ENCODE data around the gene UBE4B.
A peak's percentile ranks its signal among the peaks of the same experiment; 100 is the strongest.
"Not testable (repeated sequence)": the region's sequence is repeated elsewhere in the genome, so short reads cannot be mapped to it uniquely, and the experiment has no call there.

UBE4B gene

DNA sequence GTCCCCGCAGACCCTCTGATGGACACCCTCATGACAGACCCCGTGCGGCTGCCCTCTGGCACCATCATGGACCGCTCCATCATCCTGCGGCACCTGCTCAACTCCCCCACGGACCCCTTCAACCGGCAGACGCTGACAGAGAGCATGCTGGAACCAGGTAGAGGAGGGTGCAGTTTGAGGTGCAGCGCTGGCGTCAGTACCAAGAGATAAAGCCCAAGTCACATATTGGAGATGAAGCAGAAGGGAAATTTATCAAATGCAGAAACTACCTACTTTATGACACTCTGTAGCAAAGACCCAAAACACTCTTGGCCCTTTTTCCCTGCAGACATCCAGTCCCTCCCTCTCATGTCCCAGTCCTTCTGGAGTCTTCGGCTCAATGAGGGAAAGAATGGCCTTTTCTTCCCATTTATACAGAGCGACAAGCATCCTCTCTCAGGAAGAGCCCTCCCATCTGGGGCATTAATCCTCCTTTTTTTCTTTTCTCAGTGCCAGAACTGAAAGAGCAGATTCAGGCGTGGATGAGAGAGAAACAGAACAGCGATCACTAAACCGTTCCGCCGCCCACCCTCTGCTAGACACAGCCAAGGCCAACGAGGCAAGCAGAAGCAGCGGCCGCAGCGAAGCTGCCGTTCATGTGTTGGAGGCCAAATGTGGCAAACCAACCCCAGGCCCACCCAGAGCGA lies 146.8 kb downstream of the UBE4B start:
- no peak for DNase-seq

DNA sequence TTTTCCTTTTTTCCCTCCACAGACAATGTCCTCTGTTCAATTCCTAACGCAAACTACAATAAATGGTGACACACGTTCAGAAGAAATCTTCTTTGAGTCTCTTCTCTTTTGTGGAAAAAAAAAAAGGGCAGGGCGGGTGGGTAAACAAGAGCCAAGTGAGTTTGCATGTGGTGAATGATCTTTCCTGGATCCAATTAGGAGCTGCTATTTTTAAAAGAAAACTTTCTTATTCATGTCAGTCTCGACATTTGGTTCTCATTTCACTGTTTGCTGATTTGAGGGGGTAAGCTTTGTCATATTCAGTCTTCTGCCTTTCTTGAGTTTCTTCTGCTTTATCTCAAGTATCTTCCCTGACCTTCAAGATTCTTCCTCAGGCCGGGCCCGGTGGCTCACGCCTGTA lies 148.4 kb downstream of the UBE4B start:
- no peak for DNase-seq

- DNase-seq: no peak
These were observed 153.0 kb downstream of the UBE4B start for GRCh38 chr1:10185759-10186158.

DNA sequence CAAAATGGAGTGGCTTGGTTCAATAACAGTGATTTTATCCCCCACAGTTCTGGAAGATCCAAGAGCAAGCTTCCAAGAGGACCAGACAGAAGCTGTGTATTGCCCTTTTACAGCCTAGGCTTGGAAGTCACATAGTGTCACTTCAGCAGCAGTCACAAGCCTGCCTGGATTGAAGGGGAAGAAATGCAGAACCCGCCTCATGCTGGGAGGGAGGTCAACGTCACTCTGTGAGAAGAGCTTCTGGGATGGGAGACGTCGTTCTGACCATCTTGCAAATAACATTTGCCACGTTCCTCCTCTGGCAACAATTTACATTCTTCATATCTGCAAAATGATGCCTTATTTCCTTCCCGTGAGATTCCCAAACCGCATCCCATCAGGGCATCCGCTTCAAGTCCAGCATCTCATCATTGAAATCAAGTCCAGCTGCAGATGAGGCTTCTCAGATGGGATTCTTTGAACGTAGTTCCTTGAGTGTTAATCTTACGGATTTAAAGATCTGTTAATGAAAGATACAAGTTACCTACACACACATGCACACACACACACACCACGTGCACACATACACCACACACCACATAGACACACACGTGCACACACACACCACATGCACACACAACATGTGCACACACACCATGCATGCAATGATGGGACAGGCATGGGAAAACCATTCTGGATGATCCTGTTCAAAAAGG lies 153.7 kb downstream of the UBE4B start:
- no peak for DNase-seq

DNA sequence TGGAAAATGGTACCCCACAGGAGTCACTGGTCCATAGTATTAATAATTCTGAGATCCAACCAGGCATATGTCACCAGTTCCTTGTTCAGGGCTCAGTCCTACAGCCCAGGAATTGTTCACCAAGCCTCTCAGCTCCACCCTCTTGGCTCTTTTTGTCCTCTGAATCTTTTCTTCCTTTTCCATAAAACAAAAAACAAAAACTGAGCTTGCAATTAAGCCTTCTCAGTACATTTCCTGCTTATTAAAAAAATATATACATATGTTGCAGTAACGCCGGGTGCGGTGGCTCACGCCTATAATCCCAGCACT lies 154.2 kb downstream of the UBE4B start:
- DNase-seq: no peak

- no peak for DNase-seq
These were observed 155.4 kb downstream of the UBE4B start for GRCh38 chr1:10188133-10188650.

DNA sequence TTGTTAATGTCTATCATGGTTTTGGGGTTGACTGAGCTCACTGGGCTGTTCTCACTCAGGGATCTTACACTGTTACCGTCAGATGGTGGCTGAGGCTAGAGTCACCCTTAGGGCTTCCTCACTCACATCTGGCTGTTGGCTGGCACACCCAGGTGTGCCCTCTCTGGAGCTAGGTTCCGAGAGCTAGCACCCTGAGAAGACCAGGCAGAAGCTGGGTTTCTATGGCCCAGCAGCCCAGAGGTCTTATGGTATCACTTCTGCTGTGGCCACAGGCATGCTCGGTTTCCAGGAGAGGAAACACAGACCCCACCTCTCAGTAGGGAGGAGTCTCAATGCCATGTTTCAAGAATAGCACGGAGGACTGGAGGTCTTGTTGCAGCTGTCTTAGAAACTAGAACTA lies 156.9 kb downstream of the UBE4B start:
- DNase-seq: no peak

DNA sequence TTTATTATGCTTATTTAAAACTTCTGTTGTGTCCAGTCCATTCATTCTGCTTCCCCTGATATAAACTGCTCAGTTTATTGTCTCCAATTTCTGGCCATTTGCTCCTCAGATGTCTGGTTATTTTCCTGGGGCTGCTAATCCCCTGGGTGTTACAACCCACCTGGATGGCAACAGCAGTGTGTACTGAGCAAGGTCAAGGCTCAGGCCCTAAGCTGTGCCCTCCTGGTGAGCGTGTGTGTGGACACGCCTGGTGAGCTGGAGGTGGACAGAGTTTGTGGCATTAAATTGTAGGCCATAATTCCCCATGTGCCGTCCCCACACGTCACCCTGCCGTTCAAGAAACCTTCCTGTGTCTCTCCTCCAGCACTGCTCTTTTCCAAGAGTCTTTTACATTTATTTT lies 159.5 kb downstream of the UBE4B start:
- DNase-seq: no peak

DNA sequence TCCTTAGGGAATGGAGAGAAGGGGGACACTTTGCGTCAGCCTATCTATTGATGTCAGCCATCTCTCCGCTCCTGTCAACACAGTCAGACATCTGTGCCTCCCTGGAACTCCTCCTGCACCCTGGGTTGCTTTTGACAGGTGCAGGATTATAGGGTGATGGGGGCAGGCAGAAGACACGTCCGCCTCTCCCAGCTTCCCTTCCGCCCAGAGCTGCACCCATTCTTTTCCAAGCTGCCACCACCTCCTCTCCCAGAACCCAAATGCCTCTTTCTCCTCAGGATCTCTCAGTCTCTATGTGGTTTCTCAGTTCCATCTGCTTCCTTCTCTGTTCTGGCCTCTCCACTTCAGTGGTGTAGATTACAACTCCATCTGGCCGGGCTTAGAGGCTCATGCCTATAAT lies 160.5 kb downstream of the UBE4B start:
- no peak for DNase-seq

DNA sequence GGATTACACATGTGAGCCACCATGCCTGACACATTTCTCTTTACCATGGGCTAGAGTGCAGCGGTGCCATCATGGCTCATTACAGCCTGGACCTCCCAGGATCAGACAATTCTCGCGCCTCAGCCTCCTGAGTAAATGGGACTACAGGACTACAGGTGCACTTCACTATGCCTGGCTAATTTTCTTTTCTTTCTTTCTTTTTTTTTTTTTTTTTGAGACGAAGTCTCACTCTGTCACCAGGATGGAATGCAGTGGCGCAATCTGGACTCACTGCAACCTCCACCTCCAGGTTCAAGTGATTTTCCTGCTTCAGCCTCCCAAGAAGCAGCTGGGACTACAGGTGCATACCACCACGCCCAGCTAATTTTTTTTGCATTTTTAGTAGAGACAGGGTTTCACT lies 162.8 kb downstream of the UBE4B start:
- DNase-seq: peak; percentile 76

DNA sequence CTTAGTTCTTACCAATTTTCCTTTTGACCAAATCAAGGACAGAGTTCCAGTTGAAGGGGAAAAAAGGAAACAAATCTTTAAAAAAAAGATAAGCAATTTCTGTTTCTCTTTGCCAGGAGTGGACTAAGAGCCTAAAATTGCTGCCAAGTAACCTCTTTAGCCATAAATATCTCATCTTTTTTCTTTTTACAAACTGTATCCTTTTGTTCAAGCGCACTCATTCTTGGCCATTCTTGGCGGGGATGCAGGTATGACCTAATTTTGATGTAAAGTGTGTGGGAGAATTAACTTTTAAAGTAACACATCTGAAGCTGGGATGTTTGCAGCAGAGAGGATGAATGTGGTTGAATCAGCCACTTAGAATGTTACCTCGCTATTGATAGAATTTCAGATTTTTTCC lies 164.2 kb downstream of the UBE4B start:
- no peak for DNase-seq

- DNase-seq: no peak
These were observed 167.9 kb downstream of the UBE4B start for GRCh38 chr1:10200620-10201019.

- no peak for DNase-seq
These were observed 171.4 kb downstream of the UBE4B start for GRCh38 chr1:10204003-10204642.

DNA sequence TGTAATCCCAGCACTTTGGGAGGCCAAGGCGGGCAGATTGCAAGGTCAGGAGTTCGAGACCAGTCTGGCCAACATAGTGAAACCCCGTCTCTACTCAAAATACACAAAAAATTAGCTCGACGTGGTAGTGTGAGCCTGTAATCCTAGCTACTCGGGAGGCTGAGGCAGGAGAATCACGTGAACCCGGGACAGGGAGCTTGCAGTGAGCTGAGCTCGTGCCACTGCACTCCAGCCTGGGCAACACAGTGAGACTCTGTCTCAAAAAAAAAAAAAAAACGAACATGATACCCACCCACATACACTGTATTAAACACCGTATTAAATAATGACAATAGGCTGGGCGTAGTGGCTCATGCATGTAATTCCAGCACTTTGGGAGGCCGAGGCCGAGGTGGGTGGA lies 172.4 kb downstream of the UBE4B start:
- not testable (repeated sequence) for DNase-seq

DNA sequence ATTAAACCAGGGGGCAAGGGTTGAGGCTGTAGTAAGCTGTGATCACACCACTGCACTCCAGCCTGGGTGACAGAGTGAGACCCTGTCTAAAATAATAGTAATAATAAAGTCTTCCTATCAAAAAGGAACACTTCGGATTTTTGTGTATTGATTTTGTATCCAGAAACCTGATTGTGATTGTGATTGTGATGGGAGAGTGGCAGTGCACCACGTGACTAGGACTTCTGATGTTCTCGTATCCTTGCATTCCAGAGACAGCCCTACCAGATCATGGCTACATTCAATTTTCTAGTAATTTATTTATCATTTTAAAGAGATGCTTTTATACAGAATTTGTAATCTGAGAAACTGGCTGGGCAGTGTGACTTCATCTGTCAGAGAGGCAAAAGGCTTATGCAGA lies 175.1 kb downstream of the UBE4B start:
- no peak for DNase-seq

DNA sequence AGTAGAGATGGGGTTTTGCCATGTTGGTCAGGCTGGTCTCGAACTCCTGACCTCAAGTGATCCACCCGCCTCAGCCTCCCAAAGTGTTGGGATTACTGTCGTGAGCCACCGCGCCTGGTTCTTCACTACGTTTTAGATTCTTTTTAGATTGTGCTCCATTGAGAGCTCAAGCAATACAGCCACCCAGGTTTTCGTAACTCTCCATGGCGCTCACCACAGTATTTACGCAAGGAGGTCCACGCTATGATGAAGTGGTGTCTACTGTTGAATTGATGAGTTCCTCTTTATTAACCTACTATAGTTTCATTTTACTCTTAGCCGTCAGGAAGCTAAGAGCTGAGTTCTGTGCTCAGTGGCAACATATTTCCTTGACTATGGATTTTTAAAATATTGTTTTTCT lies 175.8 kb downstream of the UBE4B start:
- DNase-seq: no peak

DNA sequence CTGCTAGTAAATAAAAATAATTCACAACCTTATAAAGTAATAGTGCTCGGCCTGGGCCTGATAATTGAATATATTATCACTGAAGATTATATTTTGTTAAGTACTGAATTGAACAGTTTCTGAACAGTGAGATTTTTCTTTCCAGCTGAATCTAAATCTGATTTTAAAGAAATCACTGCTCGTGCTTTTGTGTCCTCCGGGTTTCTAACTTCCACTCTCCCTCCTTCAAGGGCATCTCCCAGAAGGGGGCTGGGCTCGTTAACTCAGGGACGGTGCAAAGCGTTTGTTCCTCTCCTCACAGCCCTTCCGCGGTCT lies 176.8 kb downstream of the UBE4B start:
- no peak for DNase-seq

- peak; percentile 99 for DNase-seq
These were observed 177.4 kb downstream of the UBE4B start, which contains the start of gene KIF1B for GRCh38 chr1:10209905-10210810. Gene KIF1B, plus strand, starts transcription at chr1:10210570. Its CDS starts 21,759 bp downstream, at chr1:10232329.

- peak; percentile 85 for DNase-seq
These were observed 178.4 kb downstream of the UBE4B start for GRCh38 chr1:10210841-10211804.

GRCh38 chr1:10211805-10212410 lies 179.2 kb downstream of the UBE4B start:
- DNase-seq: peak; percentile 64

DNA sequence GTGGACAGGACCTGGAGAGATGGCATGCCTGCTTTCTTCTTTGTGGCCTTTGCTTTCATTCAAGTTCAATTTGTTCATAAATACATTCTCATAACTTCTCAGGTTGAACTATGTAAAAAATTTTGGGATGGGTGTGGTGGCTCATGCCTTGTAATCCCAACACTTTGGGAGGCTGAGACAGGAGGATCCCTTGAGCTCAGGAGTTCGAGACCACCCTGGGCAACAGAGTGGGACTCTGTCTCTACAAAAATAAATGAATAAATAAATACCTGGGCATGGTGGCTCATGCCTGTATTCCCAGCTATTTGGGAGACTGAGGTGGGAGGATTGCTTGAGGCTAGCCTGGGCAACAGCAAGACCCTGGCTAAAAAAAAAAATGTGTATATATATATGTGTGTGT lies 179.7 kb downstream of the UBE4B start:
- no peak for DNase-seq
